Dedifferentiated amniotic fluid mesenchymal stem cell (primary cell): ENCODE results near the gene ATP8B2.
"Not testable (repeated sequence)": the region's sequence is repeated elsewhere in the genome, so short reads cannot be mapped to it uniquely, and the experiment has no call there.

Experiments used
- DNase-seq: peaks from one replicate; pipeline ENCODE4 v3.0.0-alpha.2; 2016; ENCODE audit errors: extremely low spot score

ATP8B2 gene, protein sequence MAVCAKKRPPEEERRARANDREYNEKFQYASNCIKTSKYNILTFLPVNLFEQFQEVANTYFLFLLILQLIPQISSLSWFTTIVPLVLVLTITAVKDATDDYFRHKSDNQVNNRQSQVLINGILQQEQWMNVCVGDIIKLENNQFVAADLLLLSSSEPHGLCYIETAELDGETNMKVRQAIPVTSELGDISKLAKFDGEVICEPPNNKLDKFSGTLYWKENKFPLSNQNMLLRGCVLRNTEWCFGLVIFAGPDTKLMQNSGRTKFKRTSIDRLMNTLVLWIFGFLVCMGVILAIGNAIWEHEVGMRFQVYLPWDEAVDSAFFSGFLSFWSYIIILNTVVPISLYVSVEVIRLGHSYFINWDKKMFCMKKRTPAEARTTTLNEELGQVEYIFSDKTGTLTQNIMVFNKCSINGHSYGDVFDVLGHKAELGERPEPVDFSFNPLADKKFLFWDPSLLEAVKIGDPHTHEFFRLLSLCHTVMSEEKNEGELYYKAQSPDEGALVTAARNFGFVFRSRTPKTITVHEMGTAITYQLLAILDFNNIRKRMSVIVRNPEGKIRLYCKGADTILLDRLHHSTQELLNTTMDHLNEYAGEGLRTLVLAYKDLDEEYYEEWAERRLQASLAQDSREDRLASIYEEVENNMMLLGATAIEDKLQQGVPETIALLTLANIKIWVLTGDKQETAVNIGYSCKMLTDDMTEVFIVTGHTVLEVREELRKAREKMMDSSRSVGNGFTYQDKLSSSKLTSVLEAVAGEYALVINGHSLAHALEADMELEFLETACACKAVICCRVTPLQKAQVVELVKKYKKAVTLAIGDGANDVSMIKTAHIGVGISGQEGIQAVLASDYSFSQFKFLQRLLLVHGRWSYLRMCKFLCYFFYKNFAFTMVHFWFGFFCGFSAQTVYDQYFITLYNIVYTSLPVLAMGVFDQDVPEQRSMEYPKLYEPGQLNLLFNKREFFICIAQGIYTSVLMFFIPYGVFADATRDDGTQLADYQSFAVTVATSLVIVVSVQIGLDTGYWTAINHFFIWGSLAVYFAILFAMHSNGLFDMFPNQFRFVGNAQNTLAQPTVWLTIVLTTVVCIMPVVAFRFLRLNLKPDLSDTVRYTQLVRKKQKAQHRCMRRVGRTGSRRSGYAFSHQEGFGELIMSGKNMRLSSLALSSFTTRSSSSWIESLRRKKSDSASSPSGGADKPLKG

DNA sequence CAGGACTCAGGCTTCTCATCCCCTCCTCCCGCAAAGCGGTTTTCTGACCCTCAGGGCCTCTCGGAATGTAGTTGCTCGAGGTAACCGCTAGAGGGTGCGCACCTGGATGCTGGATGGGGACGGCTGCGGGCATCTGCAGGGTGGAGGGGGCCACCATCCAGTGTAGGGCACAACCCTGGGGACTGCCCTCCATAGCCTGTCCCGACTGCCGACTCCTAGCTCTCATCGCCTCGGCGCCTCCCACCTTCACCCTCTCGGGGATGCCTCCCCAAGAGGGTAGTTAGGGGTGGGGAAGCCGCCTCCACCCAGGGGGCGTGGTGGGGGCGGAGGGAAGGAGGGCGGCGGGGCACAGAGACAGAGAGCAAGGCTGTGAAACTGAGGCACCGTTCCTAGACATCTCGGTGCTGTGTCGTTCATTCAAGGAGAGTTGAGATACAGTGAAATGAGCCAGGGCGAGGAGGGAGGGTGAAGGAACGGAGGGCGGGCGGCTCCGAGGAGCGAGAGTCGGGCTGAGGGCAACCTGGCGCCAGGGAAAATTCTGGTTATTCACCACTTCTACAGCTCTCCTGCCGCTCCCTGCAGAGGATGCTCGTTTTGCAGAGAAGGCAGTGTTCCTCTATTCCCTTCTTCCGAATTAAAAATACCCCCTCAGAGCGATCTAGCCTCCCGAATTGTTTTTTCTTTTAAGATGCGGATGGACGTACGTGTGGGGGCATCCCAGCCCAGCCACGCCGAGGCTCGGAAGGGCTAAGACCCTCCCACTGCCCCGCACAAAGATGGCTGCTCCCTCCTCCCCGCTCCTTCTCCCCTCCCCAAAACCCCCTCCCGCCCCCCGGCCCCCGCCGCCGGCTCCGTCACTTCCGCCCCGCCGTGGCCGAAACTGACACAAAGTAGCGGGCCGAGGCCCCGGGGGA, at the start of gene ATP8B2:
Gene ATP8B2, plus strand, starts transcription at position 857 of the 914 bp plus-strand sequence. CDS start 2,617 bp downstream, outside the sequence.
- peak; percentile 79 for DNase-seq

DNA sequence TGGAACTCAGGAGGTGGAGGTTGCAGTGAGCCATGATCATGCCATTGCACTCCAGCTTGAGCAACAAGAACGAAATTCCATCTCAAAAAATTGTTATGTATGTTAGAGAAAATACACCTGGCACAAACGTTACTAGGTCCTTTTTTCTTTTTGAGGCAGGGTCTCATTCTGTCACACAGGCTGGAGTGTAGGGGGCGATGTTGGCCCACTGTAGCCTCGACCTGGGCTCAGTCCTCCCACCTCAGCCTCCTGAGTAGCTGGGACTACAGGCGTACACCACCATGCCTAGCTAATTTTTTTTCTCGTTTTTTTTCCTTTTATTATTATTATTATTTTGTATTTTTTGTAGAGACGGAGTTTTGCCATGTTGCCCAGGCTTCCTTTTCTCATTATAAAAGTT, 48.5 kb upstream of the ATP8B2 start:
- DNase-seq, result no peak

DNA sequence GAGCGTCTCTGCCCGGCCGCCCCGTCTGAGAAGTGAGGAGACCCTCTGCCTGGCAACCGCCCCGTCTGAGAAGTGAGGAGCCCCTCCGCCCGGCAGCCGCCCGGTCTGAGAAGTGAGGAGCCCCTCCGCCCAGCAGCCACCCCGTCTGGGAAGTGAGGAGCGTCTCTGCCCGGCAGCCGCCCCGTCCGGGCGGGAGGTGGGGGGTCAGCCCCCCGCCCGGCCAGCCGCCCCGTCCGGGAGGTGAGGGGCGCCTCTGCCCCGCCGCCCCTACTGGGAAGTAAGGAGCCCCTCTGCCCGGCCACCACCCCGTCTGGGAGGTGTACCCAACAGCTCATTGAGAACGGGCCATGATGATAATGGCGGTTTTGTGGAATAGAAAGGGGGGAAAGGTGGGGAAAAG, 37.7 kb upstream of the ATP8B2 start:
- DNase-seq, result not testable (repeated sequence)

DNA sequence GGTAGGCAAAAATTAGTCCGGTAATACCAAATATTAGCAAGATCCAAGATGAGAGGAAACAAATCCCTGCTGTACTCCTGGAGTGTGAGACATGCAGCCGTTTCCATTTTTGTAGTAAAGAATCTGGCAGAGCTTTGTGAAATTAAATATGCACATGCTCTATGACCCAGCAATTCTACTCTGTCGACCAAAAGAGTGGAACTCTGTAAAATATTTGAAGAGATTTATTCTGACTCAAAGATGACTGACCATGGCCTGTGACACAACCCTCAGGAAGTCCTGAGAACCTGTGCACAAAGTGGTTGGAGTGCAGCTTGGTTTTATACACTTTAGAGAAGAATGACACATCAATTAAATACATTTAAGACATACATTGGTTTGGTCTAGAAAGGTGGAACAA, 36.7 kb upstream of the ATP8B2 start:
- DNase-seq, result no peak

DNA sequence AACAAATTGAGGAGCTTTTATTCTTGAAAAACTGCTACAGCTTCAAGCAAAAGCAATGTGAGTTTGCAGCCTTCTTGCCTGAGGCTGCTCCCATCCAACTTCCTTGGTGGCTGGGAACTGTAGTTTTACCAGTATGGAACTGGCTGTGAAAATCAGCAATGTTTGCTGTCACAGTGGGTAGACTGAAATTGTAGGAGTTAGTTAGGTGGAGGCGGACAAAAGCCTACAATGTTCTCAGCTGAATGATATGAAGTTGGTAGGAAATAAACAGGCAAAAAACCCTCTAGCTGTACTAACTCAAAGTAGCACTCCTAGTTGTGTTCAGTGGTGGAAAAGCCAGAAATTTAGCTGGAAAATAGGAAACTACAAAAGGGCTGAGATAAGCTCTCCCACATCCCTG, 34.4 kb upstream of the ATP8B2 start:
- no peak for DNase-seq

DNA sequence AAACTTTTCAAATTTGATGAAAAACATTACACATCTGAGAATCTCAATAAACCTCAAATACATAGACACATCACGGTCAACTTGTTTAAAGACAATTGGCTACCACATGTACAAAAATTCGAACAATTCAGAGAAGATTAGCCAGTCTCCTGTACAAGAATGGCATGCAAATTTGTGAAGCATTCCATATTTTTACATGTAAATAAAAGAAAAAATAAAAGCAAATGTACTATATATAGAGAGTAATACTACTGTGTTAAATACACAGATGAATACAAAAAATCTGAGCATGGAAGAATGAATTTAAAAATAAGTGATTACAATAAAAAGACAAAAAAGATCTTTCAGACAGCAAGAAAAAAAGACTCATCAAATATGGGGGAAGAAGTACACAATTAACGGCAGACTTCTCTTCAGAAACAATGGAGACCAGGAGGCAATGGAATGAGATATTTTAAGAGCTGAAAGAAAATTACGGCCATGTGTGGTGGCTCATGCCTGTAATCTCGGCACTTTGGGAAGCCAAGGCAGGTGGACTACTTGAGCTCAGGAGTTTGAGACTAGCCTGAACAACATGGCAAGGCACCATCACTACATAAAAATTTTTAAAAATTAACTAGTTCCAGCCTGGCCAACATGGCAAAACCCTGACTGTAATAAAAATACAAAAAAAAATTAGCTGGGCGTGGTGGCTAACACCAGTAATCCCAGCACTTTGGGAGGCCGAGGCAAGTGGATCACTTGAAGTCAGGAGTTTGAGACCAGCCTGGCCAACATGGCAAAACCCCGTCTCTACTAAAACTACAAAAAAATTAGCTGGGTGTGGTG, 29.7 kb upstream of the ATP8B2 start:
- no peak for DNase-seq

DNA sequence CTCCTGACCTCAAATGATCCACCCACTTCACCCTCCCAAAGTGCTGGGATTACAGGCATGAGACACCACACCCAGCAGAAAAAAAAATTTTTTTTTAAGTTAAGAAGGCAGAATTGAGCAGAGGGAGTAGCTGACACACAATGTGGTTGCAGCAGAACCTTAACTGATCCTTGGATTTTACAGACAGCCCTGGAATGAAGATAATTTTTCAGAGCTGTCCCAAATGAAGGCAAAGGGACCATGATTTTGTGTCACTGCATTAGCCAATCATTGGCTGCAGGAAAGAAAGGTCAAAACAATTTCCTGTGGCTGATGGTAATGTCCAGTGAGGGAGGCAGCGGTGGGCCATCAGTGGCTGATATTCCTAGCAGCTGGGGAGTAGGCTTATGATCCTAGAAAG, 23.7 kb upstream of the ATP8B2 start:
- DNase-seq, result no peak

DNA sequence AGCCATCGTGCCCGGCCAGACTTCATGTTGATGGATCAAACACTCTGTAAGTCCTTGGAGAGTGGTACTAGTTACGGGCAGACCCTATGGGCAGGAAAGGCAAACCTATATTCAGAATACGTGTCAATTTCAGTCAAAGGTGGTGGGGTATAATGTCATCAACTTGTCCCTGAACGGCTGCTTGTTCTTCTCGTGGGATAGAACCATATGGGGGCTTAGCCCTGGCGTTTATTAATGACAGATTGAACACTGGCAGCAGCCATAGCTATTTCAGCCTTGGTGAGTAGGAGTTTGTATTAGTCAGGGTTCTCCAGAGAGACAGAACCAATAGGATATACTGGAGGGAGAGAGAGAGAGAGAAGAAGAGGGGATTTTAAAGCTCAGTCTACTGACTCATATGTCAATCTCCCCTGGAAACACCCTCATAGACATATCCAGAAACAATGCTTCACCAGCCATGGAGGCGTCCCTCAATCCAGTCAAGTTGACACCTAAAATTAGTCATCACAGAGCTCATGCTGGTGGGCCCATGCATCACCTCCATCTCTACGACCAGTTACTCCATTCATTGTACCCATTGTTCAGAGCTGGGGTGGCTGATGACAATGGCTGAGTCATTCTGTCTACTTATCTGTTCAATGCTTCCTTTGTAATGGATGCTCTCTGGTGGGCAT, 20.5 kb upstream of the ATP8B2 start:
- no peak for DNase-seq

DNA sequence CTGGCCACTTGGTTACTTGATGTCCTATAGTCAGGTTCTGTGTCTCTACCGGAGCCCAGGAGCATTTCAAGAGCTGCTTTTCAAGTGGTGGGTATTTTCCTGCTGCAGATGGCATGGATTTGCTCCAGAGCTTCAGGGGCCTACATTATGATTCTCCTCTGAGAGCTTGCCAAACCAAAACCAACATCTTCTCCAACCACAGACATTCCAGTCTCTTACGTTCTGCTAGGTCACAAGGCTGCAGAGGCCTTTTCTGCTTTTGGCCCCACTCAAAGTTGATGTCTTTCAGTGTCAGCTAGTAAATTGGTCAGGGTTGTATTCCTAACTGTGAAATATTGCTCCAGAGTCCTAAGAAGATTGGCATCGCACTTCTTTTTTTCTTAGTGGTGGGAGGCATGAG, 19.2 kb upstream of the ATP8B2 start:
- DNase-seq, result no peak

DNA sequence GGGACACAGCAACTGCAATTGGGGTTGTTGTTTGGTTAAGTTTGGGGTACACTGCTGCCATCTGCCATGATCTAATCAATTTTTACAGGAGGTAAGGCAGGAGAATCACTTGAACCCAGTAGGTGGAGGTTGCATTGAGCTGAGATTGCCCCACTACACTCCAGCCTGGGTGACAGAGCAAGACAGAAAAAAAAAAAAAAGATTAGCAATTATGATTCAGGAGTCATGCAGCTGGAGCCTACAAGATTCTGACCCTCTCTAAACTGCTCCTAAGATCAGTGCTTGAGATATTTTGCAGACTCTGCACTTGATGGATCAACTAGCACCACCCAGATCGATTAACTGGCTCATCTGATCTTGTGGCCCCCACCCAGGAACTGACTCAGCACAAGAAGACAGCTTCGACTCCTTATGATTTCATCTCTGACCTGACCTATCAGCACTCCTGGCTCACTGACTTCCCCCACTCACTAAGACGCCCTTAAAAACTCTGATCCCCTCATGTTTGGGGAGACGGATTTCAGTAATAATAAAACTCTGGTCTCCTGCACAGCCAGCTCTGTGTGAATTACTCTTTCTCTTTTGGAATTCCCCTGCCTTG, 17.6 kb upstream of the ATP8B2 start:
- not testable (repeated sequence) for DNase-seq

DNA sequence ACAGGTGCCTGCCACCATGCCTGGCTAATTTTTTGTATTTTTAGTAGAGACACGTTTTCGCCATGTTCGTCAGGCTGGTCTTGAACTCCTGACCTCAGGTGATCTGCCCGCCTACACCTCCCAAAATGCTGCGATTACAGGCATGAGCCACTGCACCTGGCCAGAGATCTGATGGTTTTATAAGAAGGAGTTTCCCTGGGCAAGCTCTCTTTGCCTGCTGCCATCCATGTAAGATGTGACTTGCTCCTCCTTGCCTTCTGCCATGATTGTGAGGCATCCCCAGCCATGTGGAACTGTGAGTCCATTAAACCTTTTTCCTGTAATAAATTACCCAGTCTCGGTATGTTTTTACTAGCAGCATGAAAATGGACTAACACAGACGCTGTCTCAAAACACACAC, 16.2 kb upstream of the ATP8B2 start:
- DNase-seq, result not testable (repeated sequence)

DNA sequence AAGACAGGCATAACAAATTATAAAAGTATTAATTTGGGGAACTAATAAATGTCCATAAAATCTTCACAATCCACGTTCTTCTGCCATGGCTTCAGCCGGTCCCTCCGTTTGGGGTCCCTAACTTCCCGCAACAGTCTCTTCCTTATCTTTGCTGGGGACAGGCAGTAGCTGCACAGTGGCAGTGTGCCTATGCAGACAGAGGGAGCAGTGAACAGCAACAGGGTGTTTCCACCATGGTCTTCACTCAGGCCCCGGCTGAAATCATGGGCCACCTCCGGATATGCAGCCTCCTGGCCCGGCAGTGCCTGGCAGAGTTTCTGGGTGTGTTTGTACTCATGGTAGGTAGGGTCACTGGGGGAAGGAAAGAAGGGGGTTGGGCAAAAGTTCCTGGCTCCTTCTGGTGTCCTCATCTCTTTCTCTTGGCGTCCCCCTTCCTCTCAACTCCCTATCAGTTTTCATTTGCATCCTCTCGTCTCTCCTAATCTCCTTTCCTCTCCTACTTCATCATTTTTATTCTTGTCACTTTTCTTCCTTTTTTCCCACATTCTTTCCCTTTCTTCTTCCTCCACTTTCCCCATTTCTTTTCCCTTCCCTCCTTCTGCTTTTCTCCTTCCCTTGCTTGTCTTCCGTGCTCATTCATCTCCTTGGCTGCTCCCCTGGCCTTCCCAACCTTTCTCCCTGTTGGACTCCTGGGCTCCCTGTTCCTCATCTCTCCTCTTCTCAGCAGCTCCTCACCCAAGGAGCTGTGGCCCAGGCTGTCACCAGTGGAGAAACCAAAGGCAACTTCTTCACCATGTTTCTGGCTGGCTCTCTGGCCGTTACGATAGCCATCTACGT, 12.9 kb upstream of the ATP8B2 start:
- not testable (repeated sequence) for DNase-seq

DNA sequence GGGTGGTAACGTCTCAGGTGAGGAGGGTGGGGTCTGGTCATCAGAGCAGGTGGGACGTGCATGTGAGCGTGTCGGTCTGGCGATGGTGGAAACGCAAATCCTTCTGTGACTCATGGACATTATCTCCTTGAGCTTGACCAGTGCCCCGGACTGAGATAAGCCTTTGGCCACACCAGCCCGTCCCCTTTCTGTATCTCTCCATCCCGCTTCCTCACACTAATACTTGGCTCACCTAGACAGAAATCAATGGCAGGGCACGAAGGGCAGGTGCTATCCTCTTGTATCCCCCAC, 12.3 kb upstream of the ATP8B2 start:
- DNase-seq, result no peak

DNA sequence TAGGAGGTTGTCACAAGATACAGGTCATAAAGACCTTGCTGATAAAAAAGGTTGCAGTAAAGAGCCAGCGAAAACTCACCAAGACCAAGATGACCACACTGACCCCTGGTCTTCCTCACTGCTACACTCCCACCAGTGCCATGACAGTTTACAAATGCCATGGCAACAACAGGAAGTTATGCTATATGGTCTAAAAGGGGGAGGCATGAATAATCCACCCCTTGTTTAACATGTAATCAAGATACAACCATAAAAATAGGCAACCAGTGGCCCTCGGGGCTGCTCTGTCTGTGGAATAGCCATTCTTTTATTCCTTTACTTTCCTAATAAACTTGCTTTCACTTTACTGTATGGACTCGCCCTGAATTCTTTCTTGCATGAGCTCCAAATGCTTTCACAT, 11.1 kb upstream of the ATP8B2 start:
- not testable (repeated sequence) for DNase-seq

DNA sequence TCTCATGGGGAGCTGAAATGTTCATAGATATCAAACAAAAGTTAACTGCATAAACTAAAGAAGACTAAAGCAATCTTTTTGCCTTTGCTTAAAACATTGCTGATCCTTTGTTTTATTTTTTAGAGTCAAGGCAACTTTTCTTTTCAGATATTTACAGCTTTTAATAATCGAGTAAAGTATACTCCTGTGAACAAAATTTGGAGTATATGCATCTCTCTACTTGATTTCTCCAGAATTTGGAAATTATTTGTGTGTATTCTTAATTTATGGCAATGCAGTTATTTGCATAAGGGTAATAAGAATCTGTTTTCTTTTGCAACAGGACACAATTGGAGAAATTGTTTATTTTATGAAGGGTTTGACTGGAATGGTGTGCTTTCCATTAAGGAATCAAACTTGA, 8.6 kb upstream of the ATP8B2 start:
- no peak for DNase-seq

DNA sequence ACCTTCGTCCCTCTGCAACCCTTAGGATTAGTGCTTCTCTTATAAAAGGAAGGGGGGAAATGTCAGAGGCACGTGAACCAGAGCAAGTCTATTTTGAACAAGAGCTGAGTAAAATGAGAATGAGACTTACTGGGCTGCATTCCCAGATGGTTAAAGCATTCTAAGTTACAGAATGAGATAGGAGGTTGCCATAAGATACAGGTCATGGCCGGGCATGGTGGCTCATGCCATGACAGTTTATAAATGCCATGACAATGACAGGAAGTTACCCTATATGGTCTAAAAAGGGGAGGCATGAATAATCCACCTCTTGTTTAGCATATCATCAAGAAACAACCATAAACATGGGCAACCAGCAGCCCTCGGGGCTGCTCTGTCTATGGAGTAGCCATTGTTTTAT, 6.9 kb upstream of the ATP8B2 start:
- no peak for DNase-seq

DNA sequence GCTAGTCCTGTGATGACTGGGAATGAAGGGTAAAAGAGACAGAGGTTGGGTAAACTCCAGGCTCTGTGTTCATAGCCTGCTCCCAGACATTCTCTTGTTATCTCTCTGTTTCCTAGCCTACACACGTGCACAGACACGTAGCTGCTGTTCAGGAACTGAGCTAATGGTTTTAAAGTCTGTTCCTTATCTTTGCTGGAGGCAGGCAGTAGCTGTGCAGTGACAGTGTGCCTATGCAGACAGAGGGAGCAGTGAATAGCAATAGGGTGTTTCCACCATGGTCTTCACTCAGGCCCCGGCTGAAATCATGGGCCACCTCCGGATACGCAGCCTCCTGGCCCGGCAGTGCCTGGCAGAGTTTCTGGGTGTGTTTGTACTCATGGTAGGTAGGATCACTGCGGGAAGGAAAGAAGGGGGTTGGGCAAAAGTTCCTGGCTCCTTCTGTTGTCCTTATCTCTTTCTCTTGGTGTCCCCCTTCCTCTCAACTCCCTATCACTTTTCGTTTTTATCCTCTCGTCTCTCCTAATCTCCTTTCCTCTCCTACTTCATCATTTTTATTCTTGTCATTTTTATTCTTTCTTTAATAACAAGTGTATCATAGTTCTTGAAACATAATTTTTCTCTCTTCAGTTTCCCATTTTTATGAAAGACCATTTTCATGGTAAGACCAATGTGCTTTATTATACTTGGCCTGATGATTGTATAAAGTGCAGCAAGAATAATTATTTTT, 4.3 kb upstream of the ATP8B2 start, which contains the start of gene AQP10:
Gene AQP10, plus strand, starts transcription at position 212 of the 727 bp plus-strand sequence. Its CDS starts 63 bp downstream, at position 275.
- DNase-seq, result no peak

DNA sequence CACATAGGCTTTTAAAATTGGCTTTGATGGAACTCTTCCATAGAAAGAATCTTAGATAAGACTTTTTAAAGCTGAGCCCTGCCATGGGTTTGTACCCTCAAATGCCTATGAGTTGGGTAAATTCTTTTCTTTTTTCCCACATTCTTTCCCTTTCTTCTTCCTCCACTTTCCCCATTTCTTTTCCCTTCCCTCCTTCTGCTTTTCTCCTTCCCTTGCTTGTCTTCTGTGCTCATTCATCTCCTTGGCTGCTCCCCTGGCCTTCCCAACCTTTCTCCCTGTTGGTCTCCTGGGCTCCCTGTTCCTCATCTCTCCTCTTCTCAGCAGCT, 3.8 kb upstream of the ATP8B2 start:
- not testable (repeated sequence) for DNase-seq
